ENCODE results near the gene STK11.

Gene STK11

GRCh38 chr19:1205114-1206099, at the start of gene STK11:
STK11 (plus strand) TSS chr19:1205778; CDS start chr19:1206914, 1,136 bp downstream.
- Mint-ChIP-seq H3K27me3 (no peaks in the 10 kb centered on the region), H3K36me3 (ENCODE audit: low read depth) (peaks cover 3% of the 10 kb centered on the region), H3K4me3 (peak within 1 kb of the TSS; percentile 90), H3K27ac (peak within 1 kb of the TSS; percentile 87), H3K9me3 (no peaks in the 10 kb centered on the region), H3K4me1 (peaks cover 28% of the 10 kb centered on the region)
- ATAC-seq (peak; percentile 97), DNase-seq (peak; percentile 100)

GRCh38 chr19:1156305-1156801, 49.2 kb upstream of the STK11 start:
- H3K9me3 Mint-ChIP-seq: no peaks in the 10 kb centered on the region
- H3K4me3 Mint-ChIP-seq: no peak overlapping the region
- no peak for DNase-seq
- no peaks in the 10 kb centered on the region for H3K27me3 Mint-ChIP-seq
- no peak for ATAC-seq
- H3K27ac Mint-ChIP-seq: no peak overlapping the region
- peaks cover 2% of the 10 kb centered on the region for H3K36me3 Mint-ChIP-seq (ENCODE audit: low read depth)
- H3K4me1 Mint-ChIP-seq: no peaks in the 10 kb centered on the region

- DNase-seq (no peak), ATAC-seq (no peak)
- Mint-ChIP-seq H3K27ac (no peak overlapping the region), H3K36me3 (ENCODE audit: low read depth) (peaks cover 2% of the 10 kb centered on the region), H3K4me1 (no peaks in the 10 kb centered on the region), H3K27me3 (no peaks in the 10 kb centered on the region), H3K9me3 (no peaks in the 10 kb centered on the region), H3K4me3 (no peak overlapping the region)
Observed at GRCh38 chr19:1156830-1157615, 48.6 kb upstream of the STK11 start.

GRCh38 chr19:1157931-1158884, 47.4 kb upstream of the STK11 start:
- no peak for ATAC-seq
- Mint-ChIP-seq H3K4me3 (no peak overlapping the region), H3K27me3 (no peaks in the 10 kb centered on the region), H3K4me1 (peaks cover 5% of the 10 kb centered on the region), H3K36me3 (ENCODE audit: low read depth) (no peaks in the 10 kb centered on the region), H3K9me3 (no peaks in the 10 kb centered on the region), H3K27ac (no peak overlapping the region)
- DNase-seq: no peak

- no peaks in the 10 kb centered on the region for H3K36me3 Mint-ChIP-seq (ENCODE audit: low read depth)
- H3K4me1 Mint-ChIP-seq: peaks cover 5% of the 10 kb centered on the region
- DNase-seq (no peak), ATAC-seq (no peak)
- H3K9me3 Mint-ChIP-seq: no peaks in the 10 kb centered on the region
- H3K4me3 Mint-ChIP-seq: no peak overlapping the region
- no peaks in the 10 kb centered on the region for H3K27me3 Mint-ChIP-seq
- H3K27ac Mint-ChIP-seq: no peak overlapping the region
Observed at GRCh38 chr19:1158885-1159448, 46.6 kb upstream of the STK11 start.

- no peaks in the 10 kb centered on the region for H3K27me3 Mint-ChIP-seq
- H3K36me3 Mint-ChIP-seq (ENCODE audit: low read depth): no peaks in the 10 kb centered on the region
- peaks cover 5% of the 10 kb centered on the region for H3K4me1 Mint-ChIP-seq
- no peak for DNase-seq
- H3K4me3 Mint-ChIP-seq: no peak overlapping the region
- no peak overlapping the region for H3K27ac Mint-ChIP-seq
- ATAC-seq: no peak
- H3K9me3 Mint-ChIP-seq: no peaks in the 10 kb centered on the region
Observed at GRCh38 chr19:1159864-1160595, 45.5 kb upstream of the STK11 start.

GRCh38 chr19:1161716-1162115, 43.9 kb upstream of the STK11 start:
- no peak overlapping the region for H3K4me3 Mint-ChIP-seq

GRCh38 chr19:1162404-1163282, 42.9 kb upstream of the STK11 start:
- H3K36me3 Mint-ChIP-seq (ENCODE audit: low read depth): no peaks in the 10 kb centered on the region

More at GRCh38 chr19:1161716-1162115, 43.9 kb upstream of the STK11 start:
- H3K27ac Mint-ChIP-seq: no peak overlapping the region
- peaks cover 5% of the 10 kb centered on the region for H3K4me1 Mint-ChIP-seq
- H3K9me3 Mint-ChIP-seq: no peaks in the 10 kb centered on the region
- H3K27me3 Mint-ChIP-seq: no peaks in the 10 kb centered on the region
- no peak for DNase-seq
- ATAC-seq: no peak
- no peaks in the 10 kb centered on the region for H3K36me3 Mint-ChIP-seq (ENCODE audit: low read depth)

GRCh38 chr19:1163283-1163933, 42.2 kb upstream of the STK11 start:
- peaks cover 5% of the 10 kb centered on the region for H3K4me1 Mint-ChIP-seq
- ATAC-seq (no peak), DNase-seq (no peak)
- H3K4me3 Mint-ChIP-seq: no peak overlapping the region
- no peaks in the 10 kb centered on the region for H3K9me3 Mint-ChIP-seq
- no peaks in the 10 kb centered on the region for H3K27me3 Mint-ChIP-seq
- no peak overlapping the region for H3K27ac Mint-ChIP-seq
- H3K36me3 Mint-ChIP-seq (ENCODE audit: low read depth): no peaks in the 10 kb centered on the region

More at GRCh38 chr19:1162404-1163282, 42.9 kb upstream of the STK11 start:
- H3K27me3 Mint-ChIP-seq: no peaks in the 10 kb centered on the region
- no peaks in the 10 kb centered on the region for H3K9me3 Mint-ChIP-seq
- ATAC-seq (no peak), DNase-seq (no peak)
- H3K27ac Mint-ChIP-seq: no peak overlapping the region
- H3K4me3 Mint-ChIP-seq: no peak overlapping the region
- H3K4me1 Mint-ChIP-seq: peaks cover 5% of the 10 kb centered on the region

GRCh38 chr19:1163934-1164683, 41.5 kb upstream of the STK11 start:
- no peak for DNase-seq
- ATAC-seq: no peak

GRCh38 chr19:1164684-1165531, 40.7 kb upstream of the STK11 start:
- Mint-ChIP-seq H3K27ac (no peak overlapping the region), H3K36me3 (ENCODE audit: low read depth) (no peaks in the 10 kb centered on the region), H3K4me3 (no peak overlapping the region), H3K9me3 (no peaks in the 10 kb centered on the region), H3K27me3 (no peaks in the 10 kb centered on the region), H3K4me1 (peaks cover 11% of the 10 kb centered on the region)
- no peak for ATAC-seq
- no peak for DNase-seq

More at GRCh38 chr19:1163934-1164683, 41.5 kb upstream of the STK11 start:
- Mint-ChIP-seq H3K36me3 (ENCODE audit: low read depth) (no peaks in the 10 kb centered on the region), H3K27me3 (no peaks in the 10 kb centered on the region), H3K4me1 (peaks cover 7% of the 10 kb centered on the region), H3K9me3 (no peaks in the 10 kb centered on the region), H3K4me3 (no peak overlapping the region), H3K27ac (no peak overlapping the region)

Data from activated naive CD8-positive, alpha-beta T cell treated with anti-CD3 and anti-CD28 coated beads, Interleukin-2, amount 50 U/mL, for 24 hours (primary cell).